H1 (cell line): ENCODE measurements around the gene BCL6B. TPM values are rescaled to one million over a fixed set of nuclear protein-coding genes. Genes with fewer than 3 reads are reported as not detected.

ENCODE experiments used
- RNF2 ChIP-seq: fragments of 200-900, 300-1000 bp; sonication (generic); IDR thresholded peaks from 2 replicates; pipeline ENCODE4 v1.7.1; 2016; ENCODE audit warnings: borderline replicate concordance, low read depth, mild to moderate bottlenecking, antibody characterized with exemption, low read length; ENCODE audit not compliant: poor library complexity, severe bottlenecking; ENCODE audit errors: missing control alignments
- SIN3A ChIP-seq, 2 experiments: IDR thresholded peaks in 1 of 2; conservative IDR thresholded peaks in 1 of 2; 2 replicates each; pipeline ENCODE4 v1.6.1; 2011 to 2012; ENCODE audit warnings: low read length in 2 of 2, improper control_type of control experiment in 1 of 2, low read depth in 1 of 2, mild to moderate bottlenecking in 1 of 2
- polyA plus RNA-seq, 7 experiments: library from polyadenylated mRNA; depleted of rRNA in 3 of 7; stranded (reverse) in 5 of 7; unstranded in 2 of 7; fragments of >200 nt in 5 of 7; fragments of 200-250 nt in 2 of 7; gene quantifications; 1 replicate in 5 of 7; 2 replicates in 1 of 7; 4 replicates in 1 of 7; pipeline versions ENCODE4 v1.2.1 to v1.2.3, GENCODE V29; 2011 to 2013; ENCODE audit warnings: missing spikeins in 2 of 7, mixed read lengths in 2 of 7
- total RNA-seq: library from RNA; stranded (reverse); fragmentation: NEBNext Ultra II Directional; extraction: Animal tissue kit (Norgen Biotek cat#: 25700); gene quantifications from 2 replicates; pipeline ENCODE4 v1.2.1, GENCODE V29; 2021
- TF ChIP-seq, protein P1 (sequence below), 3 experiments: IDR thresholded peaks; 1 replicate in 2 of 3; 2 replicates in 1 of 3; pipeline versions ENCODE4 v1.5.1 to v1.6.1; 2011; ENCODE audit warnings: low read length in 3 of 3, mild to moderate bottlenecking in 3 of 3, inconsistent platforms in 2 of 3, low read depth in 1 of 3, moderate library complexity in 1 of 3; ENCODE audit not compliant: insufficient read depth in 1 of 3; ENCODE audit errors: control extremely low read depth in 1 of 3

BCL6B gene
- total and polyA plus RNA-seq, 2 of the 8 experiments (the other 6 are each of a cell fraction or from before 2014, with no cell fraction given): 6.6 to 8.7 TPM

GRCh38 chr17:7043497-7044198 lies 20.8 kb downstream of the BCL6B start, which contains the start of gene SLC16A11 (continued):
- TF ChIP-seq, protein P1, sequence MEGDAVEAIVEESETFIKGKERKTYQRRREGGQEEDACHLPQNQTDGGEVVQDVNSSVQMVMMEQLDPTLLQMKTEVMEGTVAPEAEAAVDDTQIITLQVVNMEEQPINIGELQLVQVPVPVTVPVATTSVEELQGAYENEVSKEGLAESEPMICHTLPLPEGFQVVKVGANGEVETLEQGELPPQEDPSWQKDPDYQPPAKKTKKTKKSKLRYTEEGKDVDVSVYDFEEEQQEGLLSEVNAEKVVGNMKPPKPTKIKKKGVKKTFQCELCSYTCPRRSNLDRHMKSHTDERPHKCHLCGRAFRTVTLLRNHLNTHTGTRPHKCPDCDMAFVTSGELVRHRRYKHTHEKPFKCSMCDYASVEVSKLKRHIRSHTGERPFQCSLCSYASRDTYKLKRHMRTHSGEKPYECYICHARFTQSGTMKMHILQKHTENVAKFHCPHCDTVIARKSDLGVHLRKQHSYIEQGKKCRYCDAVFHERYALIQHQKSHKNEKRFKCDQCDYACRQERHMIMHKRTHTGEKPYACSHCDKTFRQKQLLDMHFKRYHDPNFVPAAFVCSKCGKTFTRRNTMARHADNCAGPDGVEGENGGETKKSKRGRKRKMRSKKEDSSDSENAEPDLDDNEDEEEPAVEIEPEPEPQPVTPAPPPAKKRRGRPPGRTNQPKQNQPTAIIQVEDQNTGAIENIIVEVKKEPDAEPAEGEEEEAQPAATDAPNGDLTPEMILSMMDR (IDR thresholded peaks at IDR 0.05; ENCODE audit: control extremely low read depth in 1 of 3, insufficient read depth in 1 of 3, low read depth in 1 of 3, low read length in 3 of 3): no peak
- peak; percentile 32 for TF ChIP-seq RNF2
- no peak for TF ChIP-seq SIN3A (conservative IDR thresholded peaks at IDR 0.05 in 1 of 2, IDR thresholded peaks at IDR 0.05 in 1 of 2; ENCODE audit: low read depth in 1 of 2, low read length in 2 of 2)
